Dedifferentiated amniotic fluid mesenchymal stem cell (primary cell): Measurements from ENCODE around the gene SHLD3.
"Not testable (repeated sequence)": the region's sequence is repeated elsewhere in the genome, so short reads cannot be mapped to it uniquely, and the experiment has no call there.

ENCODE experiments used
- DNase-seq: peaks from one replicate; pipeline ENCODE4 v3.0.0-alpha.2; 2016; ENCODE audit errors: extremely low spot score

The SHLD3 gene, protein sequence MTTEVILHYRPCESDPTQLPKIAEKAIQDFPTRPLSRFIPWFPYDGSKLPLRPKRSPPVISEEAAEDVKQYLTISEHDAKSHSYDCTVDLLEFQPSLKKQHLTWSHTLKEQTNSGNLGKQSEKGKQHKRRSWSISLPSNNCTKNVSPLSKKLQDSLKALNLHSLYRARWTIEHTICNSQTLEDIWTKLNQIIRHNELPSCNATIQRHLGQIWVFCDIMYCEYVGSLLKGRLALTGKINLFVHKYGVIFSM

DNA sequence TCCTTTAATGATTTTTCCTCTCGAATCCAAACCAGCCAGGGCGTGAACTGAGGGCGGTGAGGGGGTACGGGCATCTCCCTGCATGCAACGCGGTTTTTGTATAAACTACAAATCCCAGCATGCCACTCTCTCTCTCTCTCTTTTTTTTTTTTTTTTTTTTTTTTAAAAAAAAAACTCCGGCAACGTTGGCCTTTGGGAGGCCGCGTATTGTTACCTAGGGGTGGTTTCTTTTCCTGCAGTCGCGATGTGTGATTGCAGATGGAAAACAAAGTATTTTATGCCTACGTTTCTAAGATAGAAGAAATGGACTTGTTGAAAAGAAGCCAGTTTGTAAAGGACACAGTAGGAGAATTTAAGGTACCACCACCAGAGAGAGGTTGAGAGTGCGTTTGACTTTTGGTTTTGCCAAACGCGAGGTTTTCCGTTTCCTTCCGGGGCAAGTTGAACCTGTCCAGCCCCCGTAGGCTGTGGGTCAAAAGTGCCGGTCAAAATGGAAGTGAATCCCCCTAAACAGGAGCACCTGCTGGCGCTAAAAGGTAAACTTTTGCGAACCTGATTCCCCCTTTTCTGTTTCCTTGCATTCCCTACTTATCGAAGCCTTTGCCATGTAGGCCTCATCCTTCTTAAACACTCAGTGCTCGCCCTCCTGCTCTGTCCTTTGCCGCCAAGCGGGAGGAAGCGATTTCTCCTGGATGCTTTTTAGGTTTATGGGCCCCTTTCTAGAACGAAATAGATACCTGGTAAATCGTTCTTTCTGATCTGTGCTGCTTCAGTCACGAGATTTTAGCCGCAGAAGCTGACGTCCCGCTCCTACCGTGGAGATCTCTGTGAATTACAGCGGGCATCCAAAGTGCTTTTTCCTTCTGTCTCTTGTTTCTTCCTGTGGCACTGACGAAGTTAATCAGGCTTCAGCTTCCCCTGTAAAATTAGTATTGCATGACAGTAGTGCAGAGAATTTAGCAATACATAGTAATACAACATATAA is at the start of gene SHLD3, which contains the start of gene TRAPPC13:
Gene SHLD3, plus strand, starts transcription at position 457 of the 985 bp plus-strand sequence. CDS start 4,561 bp downstream, outside the sequence.
Gene TRAPPC13, plus strand, starts transcription at position 457 of the 985 bp plus-strand sequence. Its CDS starts 34 bp downstream, at position 491.
- peak; percentile 59 for DNase-seq

- DNase-seq, result peak; percentile 54
Measured at GRCh38 chr5:65577141-65577540, 47.7 kb upstream of the SHLD3 start.

- DNase-seq, result no peak
Measured at GRCh38 chr5:65588694-65589093, 36.1 kb upstream of the SHLD3 start.

DNA sequence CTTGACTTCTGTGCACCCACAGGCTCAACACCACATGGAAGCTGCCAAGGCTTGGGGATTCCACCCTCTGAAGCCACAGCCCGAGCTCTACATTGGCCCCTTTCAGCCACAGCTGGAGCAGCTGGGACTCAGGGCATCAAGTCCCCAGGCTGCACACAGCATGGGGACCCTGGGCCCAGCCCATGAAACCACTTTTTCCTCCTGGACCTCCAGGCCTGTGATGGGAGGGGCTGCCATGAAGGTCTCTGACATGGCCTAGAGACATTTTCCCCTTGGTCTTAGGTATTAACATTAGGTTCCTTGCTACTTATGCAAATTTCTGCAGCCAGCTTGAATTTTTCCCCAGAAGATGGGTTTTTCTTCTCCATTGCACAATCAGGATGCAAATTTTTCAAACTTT is 23.1 kb upstream of the SHLD3 start:
- DNase-seq, result not testable (repeated sequence)

- DNase-seq, result no peak
Measured at GRCh38 chr5:65611524-65611923, 13.3 kb upstream of the SHLD3 start.

- no peak for DNase-seq
Measured at GRCh38 chr5:65612298-65612907, 12.4 kb upstream of the SHLD3 start.

- DNase-seq, result no peak
Measured at GRCh38 chr5:65620021-65620420, 4.8 kb upstream of the SHLD3 start.

GRCh38 chr5:65621961-65622360 is 2.9 kb upstream of the SHLD3 start:
- DNase-seq, result not testable (repeated sequence)

DNA sequence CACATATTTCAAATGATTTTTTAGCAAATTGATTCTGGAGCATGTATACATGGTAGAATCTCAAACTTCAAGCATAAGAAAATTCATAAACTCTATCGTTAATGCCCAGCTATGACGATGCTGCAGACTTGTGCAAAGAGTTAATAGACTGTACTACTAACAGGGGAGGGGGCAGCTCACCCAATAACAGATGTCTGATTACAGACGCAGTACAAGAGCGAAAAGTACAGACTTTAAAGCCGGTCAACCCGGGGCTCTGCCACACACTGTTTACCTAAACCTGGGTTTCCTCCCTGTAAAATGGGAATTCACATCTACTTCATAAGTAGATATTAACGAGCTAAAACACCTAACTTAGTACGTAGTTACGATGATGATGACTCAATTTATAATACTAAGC is 1.3 kb upstream of the SHLD3 start:
- DNase-seq, result no peak

GRCh38 chr5:65624025-65624570 is 729 bp upstream of the SHLD3 start, which contains the start of gene TRIM23:
Gene TRIM23 (minus strand): TSS chr5:65624333. CDS start chr5:65624274, 59 bp downstream.
- peak; percentile 95 for DNase-seq

- no peak for DNase-seq
Measured at GRCh38 chr5:65625743-65626142, 916 bp downstream of the SHLD3 start.

DNA sequence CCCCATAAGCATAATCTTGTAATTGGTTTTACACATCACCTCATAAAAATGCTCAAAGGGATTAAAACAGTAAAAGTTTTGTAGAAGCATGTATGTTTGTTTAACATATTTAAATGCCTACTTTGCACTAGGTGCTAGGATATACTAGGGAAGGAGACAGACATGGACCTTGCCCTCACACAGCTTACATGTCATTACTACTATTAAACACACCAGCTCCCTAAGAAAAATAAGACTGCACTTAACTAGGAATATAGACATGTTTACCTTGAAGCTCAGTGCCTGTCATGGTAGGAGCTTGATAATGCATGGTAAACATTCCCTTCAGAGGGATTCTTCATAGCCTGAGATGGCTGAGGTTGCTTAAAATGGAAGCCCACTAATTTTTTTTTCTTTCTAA is 6.2 kb downstream of the SHLD3 start:
- DNase-seq, result no peak

DNA sequence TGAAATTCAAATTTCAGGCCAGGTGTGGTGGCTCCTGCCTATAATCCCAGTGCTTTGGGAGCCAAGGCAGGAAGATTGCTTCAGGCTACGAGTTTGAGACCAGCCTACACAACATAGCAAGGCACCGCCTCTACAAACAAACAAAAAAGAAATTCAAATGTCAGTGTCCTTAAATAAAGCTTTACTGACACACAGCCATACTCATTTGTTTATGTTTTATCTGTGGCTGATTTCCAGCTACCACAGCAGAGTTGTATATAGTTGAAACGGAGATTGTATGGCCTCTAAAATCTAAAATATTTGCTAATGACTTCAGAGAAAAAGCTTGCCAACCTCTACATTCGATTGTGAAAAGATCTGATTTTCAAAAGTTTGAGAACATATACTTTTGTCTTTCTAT is 15.4 kb downstream of the SHLD3 start:
- no peak for DNase-seq

- DNase-seq, result no peak
Measured at GRCh38 chr5:65646938-65647337, 22.1 kb downstream of the SHLD3 start.

DNA sequence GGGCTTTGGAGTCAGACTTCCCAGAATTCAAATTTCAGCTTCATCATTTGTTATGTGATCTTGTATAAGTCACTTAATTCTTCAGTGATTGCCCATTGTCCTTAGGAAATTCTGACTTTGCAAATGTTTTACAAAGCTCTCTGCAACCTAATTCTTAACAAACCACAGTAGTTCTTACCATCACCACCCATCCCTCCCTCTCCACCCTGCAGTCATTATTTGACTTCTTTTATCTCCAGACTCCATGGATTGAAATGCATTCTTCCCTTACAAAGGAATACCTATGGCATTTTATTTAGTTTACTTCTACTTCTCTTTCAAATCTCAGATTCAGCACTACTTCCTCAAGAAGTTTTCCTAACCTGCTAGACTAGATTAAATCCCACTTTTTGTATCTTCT is 23.1 kb downstream of the SHLD3 start:
- DNase-seq, result no peak

DNA sequence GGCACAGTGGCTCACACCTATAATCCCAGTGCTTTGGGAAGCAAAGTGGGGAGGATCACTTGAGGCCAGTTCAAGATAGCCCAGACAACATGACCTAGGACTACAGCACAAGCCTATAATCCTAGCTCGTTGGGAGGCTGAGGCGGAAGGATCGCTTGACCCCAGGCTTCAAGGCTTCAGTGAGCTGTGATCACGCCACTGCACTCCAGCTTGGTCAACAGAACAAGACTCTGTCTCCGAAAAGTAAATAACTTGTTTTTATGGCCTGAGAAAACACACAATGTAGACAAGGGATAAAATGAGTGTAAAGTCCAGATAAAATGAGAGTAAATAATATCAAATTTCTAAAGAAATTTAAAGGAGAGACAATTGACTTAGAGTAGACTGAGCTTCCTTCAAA is 26.3 kb downstream of the SHLD3 start:
- no peak for DNase-seq

DNA sequence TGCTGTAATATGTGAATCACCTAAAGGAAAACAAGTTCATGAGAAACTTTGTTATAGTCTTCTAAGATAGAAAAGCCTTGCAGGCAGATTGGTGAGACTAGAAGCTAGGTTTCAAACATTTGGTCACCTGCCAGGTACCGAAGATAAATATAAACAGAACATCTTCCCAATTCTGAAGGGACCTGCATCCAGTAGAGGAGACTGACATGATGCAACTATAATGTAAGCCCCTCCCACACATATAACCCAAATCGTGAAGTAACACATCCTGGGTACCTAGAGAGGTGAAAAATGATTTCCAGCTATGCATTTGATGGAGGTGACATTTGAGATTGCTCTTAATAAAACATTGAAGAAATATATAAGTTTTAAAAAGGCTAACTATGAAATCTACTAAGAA is 29.9 kb downstream of the SHLD3 start:
- DNase-seq, result no peak

- DNase-seq, result no peak
Measured at GRCh38 chr5:65663804-65664521, 39.1 kb downstream of the SHLD3 start.

GRCh38 chr5:65668696-65669095 is 43.9 kb downstream of the SHLD3 start:
- no peak for DNase-seq

- peak; percentile 33 for DNase-seq
Measured at GRCh38 chr5:65672796-65673195, 48.0 kb downstream of the SHLD3 start.

- DNase-seq, result no peak
Measured at GRCh38 chr5:65674749-65675148, 49.9 kb downstream of the SHLD3 start.
